BLaER1 treated with 17β-estradiol and CSF1 and Interleukin-3, amounts not matched to agents 10 nM and 100 nM (cell line): Measurements from ENCODE around the gene STAG3.
A peak's percentile ranks its signal among the peaks of the same experiment; 100 is the strongest.
"Not testable (repeated sequence)": the region's sequence is repeated elsewhere in the genome, so short reads cannot be mapped to it uniquely, and the experiment has no call there.

Experiments used
- H3K27ac ChIP-seq, 11 experiments: shearing (Covaris generic); formaldehyde crosslinking; 2 replicates each; pipeline ENCODE4 v1.8.1; 2022
- H3K27me3 ChIP-seq, 11 experiments: shearing (Covaris generic); formaldehyde crosslinking; 2 replicates each; pipeline ENCODE4 v1.8.1; 2022
- H3K36me3 ChIP-seq, 11 experiments: shearing (Covaris generic); formaldehyde crosslinking; 2 replicates each; pipeline ENCODE4 v1.8.1; 2022
- H3K4me1 ChIP-seq, 10 experiments: shearing (Covaris generic); formaldehyde crosslinking; 2 replicates each; pipeline ENCODE4 v1.8.1; 2022
- H3K4me2 ChIP-seq, 11 experiments: shearing (Covaris generic); formaldehyde crosslinking; 2 replicates each; pipeline ENCODE4 v1.8.1; 2022
- H3K4me3 ChIP-seq, 10 experiments: shearing (Covaris generic); formaldehyde crosslinking; 2 replicates each; pipeline ENCODE4 v1.8.1; 2022
- H3K9ac ChIP-seq, 11 experiments: shearing (Covaris generic); formaldehyde crosslinking; 2 replicates each; pipeline ENCODE4 v1.8.1; 2022
- H3K9me3 ChIP-seq, 11 experiments: shearing (Covaris generic); formaldehyde crosslinking; replicated peaks in 1 of 11; 2 replicates each; pipeline ENCODE4 v1.8.1; 2022
- H4K20me1 ChIP-seq, 11 experiments: shearing (Covaris generic); formaldehyde crosslinking; 2 replicates each; pipeline ENCODE4 v1.8.1; 2022
- Cebpa-rat ChIP-seq, 11 experiments: shearing (Covaris generic); IDR thresholded peaks; 2 replicates each; pipeline ENCODE4 v1.8.1; 2022

The STAG3 gene

GRCh38 chr7:100215895-100216294, 38.2 kb downstream of the STAG3 start:
- H3K4me1 ChIP-seq: peaks cover 28 to 87% (median 71%) of the 10 kb centered on the region in 10 experiments
- H3K9ac ChIP-seq: no peak overlapping the region
- no peaks in the 10 kb centered on the region for H3K27me3 ChIP-seq
- H3K4me3 ChIP-seq: no peak overlapping the region
- no peak for TF ChIP-seq Cebpa-rat (IDR thresholded peaks at IDR 0.05)
- no peaks in the 10 kb centered on the region for H4K20me1 ChIP-seq
- peak overlapping the region in 5 of 11 experiments; percentile 18 to 46 (median 25); a peak in 6 of 22 replicates for H3K4me2 ChIP-seq
- H3K9me3 ChIP-seq: no peaks in the 10 kb centered on the region
- no peak overlapping the region for H3K27ac ChIP-seq
- H3K36me3 ChIP-seq: peaks cover 0 to 4% (median 0%) of the 10 kb centered on the region in 11 experiments; a peak in 1 of 22 replicates

GRCh38 chr7:100217934-100218333, 40.2 kb downstream of the STAG3 start:
- H4K20me1 ChIP-seq, H3K27me3 ChIP-seq, H3K27ac ChIP-seq, H3K9ac ChIP-seq, H3K4me3 ChIP-seq, H3K36me3 ChIP-seq, H3K9me3 ChIP-seq: not testable (repeated sequence)
- Histone ChIP-seq H3K4me1 (peaks cover 17 to 83% (median 69%) of the 10 kb centered on the region in 10 experiments), H3K4me2 (peak overlapping the region in 5 of 11 experiments; percentile 66 to 92 (median 87); a peak in 9 of 22 replicates)

GRCh38 chr7:100219271-100219737, 41.6 kb downstream of the STAG3 start:
- Histone ChIP-seq H3K9me3 (no peaks in the 10 kb centered on the region), H3K4me1 (peaks cover 8 to 69% (median 55%) of the 10 kb centered on the region in 10 experiments), H3K27me3 (no peaks in the 10 kb centered on the region), H3K4me3 (no peak overlapping the region; a peak in 1 of 20 replicates), H4K20me1 (no peaks in the 10 kb centered on the region), H3K4me2 (peak overlapping the region in 10 of 11 experiments; percentile 31 to 92 (median 86); a peak in 19 of 22 replicates), H3K36me3 (peaks cover 0 to 14% (median 0%) of the 10 kb centered on the region in 11 experiments; a peak in 4 of 22 replicates), H3K9ac (peak overlapping the region in 8 of 11 experiments; percentile 19 to 65 (median 44); a peak in 7 of 22 replicates), H3K27ac (peak overlapping the region in 6 of 11 experiments; percentile 29 to 66 (median 44); a peak in 8 of 22 replicates)
- no peak for TF ChIP-seq Cebpa-rat (IDR thresholded peaks at IDR 0.05)

DNA sequence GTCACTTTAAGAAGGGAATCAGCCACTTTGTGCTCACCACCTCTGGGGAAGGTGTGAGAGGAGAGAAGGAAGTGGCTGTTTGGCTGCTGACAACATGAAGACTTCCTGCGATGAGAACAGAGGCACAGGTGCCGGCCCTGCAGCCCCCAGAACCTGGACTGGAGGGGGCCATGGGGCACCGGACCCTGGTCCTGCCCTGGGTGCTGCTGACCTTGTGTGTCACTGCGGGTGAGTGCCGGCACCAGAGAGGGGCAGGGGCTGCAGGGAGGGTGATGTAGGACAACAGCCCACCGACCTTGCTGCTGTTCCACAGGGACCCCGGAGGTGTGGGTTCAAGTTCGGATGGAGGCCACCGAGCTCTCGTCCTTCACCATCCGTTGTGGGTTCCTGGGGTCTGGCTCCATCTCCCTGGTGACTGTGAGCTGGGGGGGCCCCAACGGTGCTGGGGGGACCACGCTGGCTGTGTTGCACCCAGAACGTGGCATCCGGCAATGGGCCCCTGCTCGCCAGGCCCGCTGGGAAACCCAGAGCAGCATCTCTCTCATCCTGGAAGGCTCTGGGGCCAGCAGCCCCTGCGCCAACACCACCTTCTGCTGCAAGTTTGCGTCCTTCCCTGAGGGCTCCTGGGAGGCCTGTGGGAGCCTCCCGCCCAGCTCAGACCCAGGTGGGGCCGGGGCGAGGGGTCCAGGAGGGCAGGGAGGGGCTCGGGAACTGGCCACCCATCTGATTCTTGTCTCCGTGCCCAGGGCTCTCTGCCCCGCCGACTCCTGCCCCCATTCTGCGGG, 42.3 kb downstream of the STAG3 start, which contains the start of gene PVRIG:
PVRIG (plus strand) TSS at position 149 of the 785 bp plus-strand sequence; CDS start at position 171, 22 bp downstream.
- H3K36me3 ChIP-seq: peaks cover 0 to 20% (median 0%) of the 10 kb centered on the region in 11 experiments; a peak in 4 of 22 replicates
- H4K20me1 ChIP-seq, H3K27me3 ChIP-seq, H3K9me3 ChIP-seq: not testable (repeated sequence)
- peak within 1 kb of the TSS in 10 of 11 experiments; percentile 48 to 92 (median 86); a peak in 20 of 22 replicates for H3K4me2 ChIP-seq
- peak within 1 kb of the TSS in 2 of 10 experiments; percentile 3 to 26; a peak in 1 of 20 replicates for H3K4me3 ChIP-seq
- H3K4me1 ChIP-seq: peaks cover 8 to 65% (median 53%) of the 10 kb centered on the region in 10 experiments
- H3K27ac ChIP-seq: peak within 1 kb of the TSS in 8 of 11 experiments; percentile 20 to 72 (median 45); a peak in 11 of 22 replicates
- peak within 1 kb of the TSS in 10 of 11 experiments; percentile 24 to 65 (median 52); a peak in 16 of 22 replicates for H3K9ac ChIP-seq

- no peak for TF ChIP-seq Cebpa-rat (IDR thresholded peaks at IDR 0.05)
- peaks cover 0 to 20% (median 0%) of the 10 kb centered on the region in 11 experiments; a peak in 4 of 22 replicates for H3K36me3 ChIP-seq
- H3K27ac ChIP-seq: peak overlapping the region in 8 of 11 experiments; percentile 14 to 72 (median 42); a peak in 11 of 22 replicates
- H3K4me2 ChIP-seq: peak overlapping the region; percentile 11 to 92 (median 86); a peak in 20 of 22 replicates
- peak overlapping the region in 1 of 10 experiments; percentile 3; a peak in 2 of 20 replicates for H3K4me3 ChIP-seq
- H3K9me3 ChIP-seq: no peaks in the 10 kb centered on the region
- no peaks in the 10 kb centered on the region for H3K27me3 ChIP-seq
- H4K20me1 ChIP-seq: no peaks in the 10 kb centered on the region; a peak in 1 of 22 replicates
- peak overlapping the region; percentile 2 to 65 (median 51); a peak in 19 of 22 replicates for H3K9ac ChIP-seq
- H3K4me1 ChIP-seq: peaks cover 8 to 63% (median 54%) of the 10 kb centered on the region in 10 experiments
Observed at GRCh38 chr7:100220586-100221230, 43.0 kb downstream of the STAG3 start.

- Histone ChIP-seq H3K9me3 (no peaks in the 10 kb centered on the region), H4K20me1 (no peaks in the 10 kb centered on the region; a peak in 1 of 22 replicates), H3K36me3 (peaks cover 0 to 23% (median 0%) of the 10 kb centered on the region in 11 experiments; a peak in 4 of 22 replicates), H3K27ac (peak overlapping the region in 8 of 11 experiments; percentile 14 to 72 (median 42); a peak in 15 of 22 replicates), H3K9ac (peak overlapping the region; percentile 2 to 65 (median 51); a peak in 19 of 22 replicates), H3K4me1 (peaks cover 8 to 60% (median 51%) of the 10 kb centered on the region in 10 experiments), H3K4me2 (peak overlapping the region; percentile 11 to 92 (median 86); a peak in 21 of 22 replicates), H3K4me3 (peak overlapping the region in 2 of 10 experiments; percentile 3 to 38; a peak in 4 of 20 replicates), H3K27me3 (no peaks in the 10 kb centered on the region)
- no peak for TF ChIP-seq Cebpa-rat (IDR thresholded peaks at IDR 0.05)
Observed at GRCh38 chr7:100221231-100221718, 43.6 kb downstream of the STAG3 start.

DNA sequence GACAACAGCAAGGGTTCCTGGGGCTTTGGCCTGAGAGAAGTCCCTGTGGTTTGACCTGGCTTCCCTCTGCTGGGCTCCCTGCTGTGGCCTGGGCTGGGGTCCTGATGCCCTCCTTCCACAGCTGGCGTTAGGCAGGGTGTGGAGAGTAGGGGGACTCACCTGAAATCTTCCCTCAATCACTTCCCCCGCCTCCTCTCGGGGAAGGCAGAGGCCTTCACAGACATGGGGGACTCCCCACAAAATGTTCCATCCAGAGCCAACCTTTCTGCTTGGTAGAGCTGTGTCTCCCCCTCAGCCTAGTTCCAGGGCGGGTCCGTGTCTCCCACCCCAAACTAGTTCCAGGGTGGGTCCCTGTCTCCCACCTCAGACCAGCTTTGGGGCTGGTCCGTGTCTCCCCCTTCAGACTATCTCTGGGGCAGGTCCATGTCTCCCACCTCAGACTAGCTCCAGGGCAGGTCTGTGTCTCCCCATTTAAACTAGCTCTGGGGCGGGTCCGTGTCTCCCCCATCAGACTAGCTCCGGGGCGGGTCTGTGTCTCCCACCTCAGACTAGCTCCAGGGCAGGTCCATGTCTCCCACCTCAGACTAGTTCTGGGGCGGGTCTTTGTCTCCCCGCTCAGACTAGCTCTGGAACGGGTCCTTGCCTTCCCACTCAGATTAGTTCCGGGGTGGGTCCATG, 44.2 kb downstream of the STAG3 start:
- Histone ChIP-seq H3K4me3 (peak overlapping the region in 1 of 10 experiments; percentile 38; a peak in 4 of 20 replicates), H3K4me1 (peaks cover 8 to 57% (median 48%) of the 10 kb centered on the region in 10 experiments)

More for the DNA sequence above, 44.2 kb downstream of the STAG3 start:
- Histone ChIP-seq H3K27me3 (no peaks in the 10 kb centered on the region), H3K4me2 (peak overlapping the region; percentile 11 to 92 (median 86); a peak in 20 of 22 replicates), H3K36me3 (peaks cover 0 to 25% (median 0%) of the 10 kb centered on the region in 11 experiments; a peak in 4 of 22 replicates), H4K20me1 (no peaks in the 10 kb centered on the region; a peak in 1 of 22 replicates), H3K27ac (peak overlapping the region in 8 of 11 experiments; percentile 14 to 72 (median 42); a peak in 15 of 22 replicates), H3K9me3 (no peaks in the 10 kb centered on the region), H3K9ac (peak overlapping the region; percentile 2 to 65 (median 51); a peak in 18 of 22 replicates)
- no peak for TF ChIP-seq Cebpa-rat (IDR thresholded peaks at IDR 0.05)
